ENCODE measurements around the gene PICK1.

DNA sequence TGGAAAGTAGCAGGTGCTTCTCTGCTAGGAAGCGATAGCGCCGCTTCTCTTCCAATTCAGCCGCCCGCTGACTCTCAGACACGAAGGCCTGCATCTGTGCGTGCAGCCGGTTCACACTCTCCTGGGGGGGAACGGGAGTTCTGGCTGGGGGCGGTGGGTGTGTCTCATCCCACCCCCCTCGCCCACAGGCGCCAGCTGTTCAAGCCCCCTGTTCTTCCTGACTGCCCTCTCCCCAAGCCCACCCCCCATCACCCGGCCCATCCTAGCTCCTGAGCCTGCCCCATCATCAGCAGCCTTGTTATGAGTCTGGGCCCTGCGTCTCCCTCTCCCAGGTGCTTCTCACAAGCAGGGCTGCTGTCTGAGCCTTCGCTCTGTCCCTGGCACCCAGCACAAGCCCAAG lies 39.9 kb downstream of the PICK1 start:
- TF ChIP-seq, protein P1, sequence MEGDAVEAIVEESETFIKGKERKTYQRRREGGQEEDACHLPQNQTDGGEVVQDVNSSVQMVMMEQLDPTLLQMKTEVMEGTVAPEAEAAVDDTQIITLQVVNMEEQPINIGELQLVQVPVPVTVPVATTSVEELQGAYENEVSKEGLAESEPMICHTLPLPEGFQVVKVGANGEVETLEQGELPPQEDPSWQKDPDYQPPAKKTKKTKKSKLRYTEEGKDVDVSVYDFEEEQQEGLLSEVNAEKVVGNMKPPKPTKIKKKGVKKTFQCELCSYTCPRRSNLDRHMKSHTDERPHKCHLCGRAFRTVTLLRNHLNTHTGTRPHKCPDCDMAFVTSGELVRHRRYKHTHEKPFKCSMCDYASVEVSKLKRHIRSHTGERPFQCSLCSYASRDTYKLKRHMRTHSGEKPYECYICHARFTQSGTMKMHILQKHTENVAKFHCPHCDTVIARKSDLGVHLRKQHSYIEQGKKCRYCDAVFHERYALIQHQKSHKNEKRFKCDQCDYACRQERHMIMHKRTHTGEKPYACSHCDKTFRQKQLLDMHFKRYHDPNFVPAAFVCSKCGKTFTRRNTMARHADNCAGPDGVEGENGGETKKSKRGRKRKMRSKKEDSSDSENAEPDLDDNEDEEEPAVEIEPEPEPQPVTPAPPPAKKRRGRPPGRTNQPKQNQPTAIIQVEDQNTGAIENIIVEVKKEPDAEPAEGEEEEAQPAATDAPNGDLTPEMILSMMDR (IDR thresholded peaks at IDR 0.05), result no peak
- TF ChIP-seq ZFX (IDR thresholded peaks at IDR 0.05; ENCODE audit: borderline replicate concordance), result no peak

Data from 22Rv1 (cell line).